Stimulated activated CD8-positive, alpha-beta memory T cell treated with anti-CD3 and anti-CD28 coated beads, Interleukin-15, amount 100 ng/mL, for 1 hour (primary cell): ENCODE results near the gene MCRIP2.

Experiments
- DNase-seq: peaks from one replicate; pipeline ENCODE4 v3.0.0-alpha.2; 2020; ENCODE audit warnings: low read depth

MCRIP2 gene

GRCh38 chr16:648781-649589, 7.4 kb downstream of the MCRIP2 start, which contains the start of gene WDR90:
Gene WDR90, plus strand, starts transcription at chr16:649365. Its CDS starts 52 bp downstream, at chr16:649417.
- peak; percentile 86 for DNase-seq

- no peak for DNase-seq
These were observed 8.0 kb downstream of the MCRIP2 start for GRCh38 chr16:649631-650030.

GRCh38 chr16:651844-652243, 10.2 kb downstream of the MCRIP2 start:
- no peak for DNase-seq

- no peak for DNase-seq
These were observed 11.1 kb downstream of the MCRIP2 start for GRCh38 chr16:652454-653305.

- no peak for DNase-seq
These were observed 12.4 kb downstream of the MCRIP2 start for GRCh38 chr16:654034-654433.

GRCh38 chr16:657487-657886, 15.9 kb downstream of the MCRIP2 start:
- DNase-seq = no peak

- no peak for DNase-seq
These were observed 17.3 kb downstream of the MCRIP2 start for GRCh38 chr16:658679-659571.

GRCh38 chr16:659618-660017, 18.0 kb downstream of the MCRIP2 start:
- DNase-seq = no peak

GRCh38 chr16:660132-660458, 18.5 kb downstream of the MCRIP2 start:
- no peak for DNase-seq

- DNase-seq = no peak
These were observed 19.0 kb downstream of the MCRIP2 start for GRCh38 chr16:660459-661183.

GRCh38 chr16:661184-661821, 19.7 kb downstream of the MCRIP2 start:
- DNase-seq = no peak

GRCh38 chr16:662095-662494, 20.5 kb downstream of the MCRIP2 start:
- no peak for DNase-seq

GRCh38 chr16:662597-662996, 21.0 kb downstream of the MCRIP2 start:
- DNase-seq = no peak

GRCh38 chr16:666572-666971, 24.9 kb downstream of the MCRIP2 start:
- DNase-seq = no peak

GRCh38 chr16:667113-667779, 25.6 kb downstream of the MCRIP2 start:
- DNase-seq = no peak

- DNase-seq = peak; percentile 79
These were observed 26.3 kb downstream of the MCRIP2 start, which contains the start of gene RHOT2 for GRCh38 chr16:667780-668518. Gene RHOT2, plus strand, starts transcription at chr16:668132. Its CDS starts 68 bp downstream, at chr16:668200.

GRCh38 chr16:668519-669171, 27.0 kb downstream of the MCRIP2 start:
- no peak for DNase-seq

GRCh38 chr16:669666-670065, 28.0 kb downstream of the MCRIP2 start:
- no peak for DNase-seq
